MCF 10A (cell line): ENCODE data around the gene NTMT2. TPM values are rescaled to one million over a fixed set of nuclear protein-coding genes. Genes with fewer than 3 reads are reported as not detected.

ENCODE experiments used
- BruUV-seq: library from RNA; stranded (reverse); fragments of 400-500 nt; replicated peaks from 2 replicates; lab custom pipeline; 2021; lab: Mats Ljungman, UMichigan
- CTCF ChIA-PET: fragments of 300-600 bp; sonication (Branson Sonifier 250); formaldehyde crosslinking; extraction: SDS; loops from one replicate; lab custom pipeline; 2021; ENCODE audit warnings: antibody characterized with exemption, inconsistent platforms; lab: Yijun Ruan, JAX
- POLR2A ChIA-PET: fragments of 300-600, 350-650 bp; sonication (Branson Sonifier 250); formaldehyde crosslinking; extraction: SDS; loops from one replicate; lab custom pipeline; 2020; ENCODE audit warnings: antibody characterized with exemption, inconsistent platforms; lab: Yijun Ruan, JAX
- DNase-seq: peaks from one replicate; pipeline ENCODE4 v3.0.0-alpha.2; 2018; ENCODE audit not compliant: unreplicated experiment
- H3K27ac Mint-ChIP-seq: one replicate; pipeline ENCODE4 v1.8.0; 2022; ENCODE audit warnings: mild to moderate bottlenecking, low read depth, mixed read lengths; ENCODE audit not compliant: unreplicated experiment
- H3K27me3 Mint-ChIP-seq: one replicate; pipeline ENCODE4 v1.8.0; 2022; ENCODE audit warnings: mixed read lengths; ENCODE audit not compliant: insufficient read depth, unreplicated experiment
- H3K36me3 Mint-ChIP-seq: one replicate; pipeline ENCODE4 v1.8.0; 2022; ENCODE audit warnings: mild to moderate bottlenecking, moderate library complexity, mixed read lengths; ENCODE audit not compliant: insufficient read depth, unreplicated experiment
- H3K4me1 Mint-ChIP-seq: one replicate; pipeline ENCODE4 v1.8.0; 2022; ENCODE audit warnings: mixed read lengths; ENCODE audit not compliant: insufficient read depth, unreplicated experiment
- H3K4me3 Mint-ChIP-seq: one replicate; pipeline ENCODE4 v1.8.0; 2022; ENCODE audit warnings: mild to moderate bottlenecking, moderate library complexity, mixed read lengths; ENCODE audit not compliant: unreplicated experiment
- H3K9me3 Mint-ChIP-seq: one replicate; pipeline ENCODE4 v1.8.0; 2022; ENCODE audit warnings: mixed read lengths; ENCODE audit not compliant: unreplicated experiment
- intact Hi-C: fragments of 100-400 bp; cut with micrococcal nuclease; formaldehyde crosslinking; loops from 2 replicates; pipeline ENCODE4 v1.14.1; 2022
- total RNA-seq: library from RNA; stranded (reverse); gene quantifications from 2 replicates; pipeline ENCODE4 v1.2.3, GENCODE V29; 2022
- TF ChIP-seq, protein P1 (sequence below): fragments of 200-600 bp; IDR thresholded peaks from one replicate; pipeline ENCODE4 v1.8.0; 2022; ENCODE audit warnings: antibody characterized with exemption, mild to moderate bottlenecking; ENCODE audit not compliant: unreplicated experiment

The NTMT2 gene
- total RNA-seq, 1 experiment from 2014 or later = not detected

- BruUV-seq = no TSS peak
- no peaks in the 10 kb centered on the region for H3K36me3 Mint-ChIP-seq
- intact Hi-C loops = no loop called here
- ChIA-PET POLR2A (no interaction called here), CTCF (interaction anchor here (1.2 kb wide), 1 partner anchor 8 kb away, joined by 3 read pairs; no protein-coding TSS in a partner anchor)
- TF ChIP-seq, protein P1, sequence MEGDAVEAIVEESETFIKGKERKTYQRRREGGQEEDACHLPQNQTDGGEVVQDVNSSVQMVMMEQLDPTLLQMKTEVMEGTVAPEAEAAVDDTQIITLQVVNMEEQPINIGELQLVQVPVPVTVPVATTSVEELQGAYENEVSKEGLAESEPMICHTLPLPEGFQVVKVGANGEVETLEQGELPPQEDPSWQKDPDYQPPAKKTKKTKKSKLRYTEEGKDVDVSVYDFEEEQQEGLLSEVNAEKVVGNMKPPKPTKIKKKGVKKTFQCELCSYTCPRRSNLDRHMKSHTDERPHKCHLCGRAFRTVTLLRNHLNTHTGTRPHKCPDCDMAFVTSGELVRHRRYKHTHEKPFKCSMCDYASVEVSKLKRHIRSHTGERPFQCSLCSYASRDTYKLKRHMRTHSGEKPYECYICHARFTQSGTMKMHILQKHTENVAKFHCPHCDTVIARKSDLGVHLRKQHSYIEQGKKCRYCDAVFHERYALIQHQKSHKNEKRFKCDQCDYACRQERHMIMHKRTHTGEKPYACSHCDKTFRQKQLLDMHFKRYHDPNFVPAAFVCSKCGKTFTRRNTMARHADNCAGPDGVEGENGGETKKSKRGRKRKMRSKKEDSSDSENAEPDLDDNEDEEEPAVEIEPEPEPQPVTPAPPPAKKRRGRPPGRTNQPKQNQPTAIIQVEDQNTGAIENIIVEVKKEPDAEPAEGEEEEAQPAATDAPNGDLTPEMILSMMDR = no peak
- H3K27me3 Mint-ChIP-seq = no peaks in the 10 kb centered on the region
- peaks cover 7% of the 10 kb centered on the region for H3K9me3 Mint-ChIP-seq
- H3K27ac Mint-ChIP-seq = no peak overlapping the region
- H3K4me1 Mint-ChIP-seq = no peaks in the 10 kb centered on the region
- H3K4me3 Mint-ChIP-seq = no peak overlapping the region
- DNase-seq = no peak
Measured at GRCh38 chr1:170146720-170147263, 1.0 kb downstream of the NTMT2 start.

- BruUV-seq = no TSS peak
- Mint-ChIP-seq H3K36me3 (no peaks in the 10 kb centered on the region), H3K27me3 (no peaks in the 10 kb centered on the region), H3K4me1 (no peaks in the 10 kb centered on the region), H3K4me3 (no peak overlapping the region), H3K27ac (no peak overlapping the region), H3K9me3 (peaks cover 3% of the 10 kb centered on the region)
- TF ChIP-seq, protein P1 = no peak
- ChIA-PET CTCF (interaction anchor here (0.6 kb wide), 1 partner anchor 810 kb away, joined by 3 read pairs; no protein-coding TSS in a partner anchor), POLR2A (no interaction called here)
- intact Hi-C loops = no loop called here
- no peak for DNase-seq
Measured at GRCh38 chr1:170149241-170149640, 3.5 kb downstream of the NTMT2 start.

DNA sequence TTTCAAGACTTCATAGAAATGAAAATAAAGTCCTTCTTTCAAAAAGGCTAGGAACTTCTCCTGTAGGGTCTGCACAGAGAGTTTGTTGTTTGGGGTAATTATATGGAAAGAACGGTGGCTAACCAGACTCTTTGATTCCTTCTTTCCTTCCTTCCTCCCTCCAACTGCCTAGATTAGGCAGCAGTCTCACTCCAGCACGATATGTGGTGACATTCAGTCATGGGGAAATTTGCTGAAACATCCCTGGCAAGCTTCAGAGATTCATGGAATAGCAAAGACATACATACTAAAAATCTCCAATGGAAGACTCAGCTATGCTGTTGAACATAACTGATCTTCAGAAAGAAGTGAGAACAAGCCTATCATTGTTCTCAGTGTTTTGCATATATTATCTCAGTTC is 4.3 kb downstream of the NTMT2 start:
- H3K4me1 Mint-ChIP-seq = no peaks in the 10 kb centered on the region
- BruUV-seq = no TSS peak
- H3K36me3 Mint-ChIP-seq = no peaks in the 10 kb centered on the region
- H3K9me3 Mint-ChIP-seq = no peaks in the 10 kb centered on the region
- TF ChIP-seq, protein P1 = no peak
- CTCF ChIA-PET = interaction anchor here (0.6 kb wide), 2 partner anchors 792 to 809 kb away, joined by 3 read pairs; no protein-coding TSS in a partner anchor
- no peaks in the 10 kb centered on the region for H3K27me3 Mint-ChIP-seq
- intact Hi-C loops = no loop called here
- H3K27ac Mint-ChIP-seq = no peak overlapping the region
- H3K4me3 Mint-ChIP-seq = no peak overlapping the region
- DNase-seq = no peak
- POLR2A ChIA-PET = interaction anchor here (0.9 kb wide), 1 partner anchor 15 kb away, joined by 3 read pairs; no protein-coding TSS in a partner anchor

DNA sequence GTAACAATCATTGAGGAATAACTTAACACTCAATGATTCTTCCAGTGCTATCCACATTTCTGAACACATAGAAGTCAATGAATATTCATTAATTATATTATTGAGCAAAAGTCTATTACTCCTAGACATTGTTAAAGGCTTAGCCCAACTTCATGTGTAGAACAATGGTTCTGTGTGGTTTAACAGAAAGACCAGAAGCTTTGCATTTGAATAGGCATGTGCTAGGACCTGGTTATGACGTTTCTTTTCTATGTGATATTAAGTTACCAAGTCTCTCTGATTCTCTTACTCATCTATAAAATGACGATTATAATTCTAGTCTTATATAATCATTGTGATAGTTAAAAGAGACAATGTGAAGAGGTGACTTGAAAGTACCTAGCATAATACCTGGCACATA is 5.2 kb downstream of the NTMT2 start:
- no peaks in the 10 kb centered on the region for H3K4me1 Mint-ChIP-seq
- no peaks in the 10 kb centered on the region for H3K27me3 Mint-ChIP-seq
- H3K9me3 Mint-ChIP-seq = no peaks in the 10 kb centered on the region
- H3K27ac Mint-ChIP-seq = no peak overlapping the region
- no TSS peak for BruUV-seq
- intact Hi-C loops = no loop called here
- CTCF ChIA-PET = no interaction called here
- POLR2A ChIA-PET = no interaction called here
- no peak overlapping the region for H3K4me3 Mint-ChIP-seq
- no peaks in the 10 kb centered on the region for H3K36me3 Mint-ChIP-seq
- DNase-seq = no peak
- TF ChIP-seq, protein P1 = no peak
